ENCODE results near the gene LRIF1. TPM values are rescaled to one million over a fixed set of nuclear protein-coding genes. Genes with fewer than 3 reads are reported as not detected.

The LRIF1 gene
- total and polyA plus RNA-seq, 10 donors = 11.2 to 18.4 (median 16.4) TPM

DNA sequence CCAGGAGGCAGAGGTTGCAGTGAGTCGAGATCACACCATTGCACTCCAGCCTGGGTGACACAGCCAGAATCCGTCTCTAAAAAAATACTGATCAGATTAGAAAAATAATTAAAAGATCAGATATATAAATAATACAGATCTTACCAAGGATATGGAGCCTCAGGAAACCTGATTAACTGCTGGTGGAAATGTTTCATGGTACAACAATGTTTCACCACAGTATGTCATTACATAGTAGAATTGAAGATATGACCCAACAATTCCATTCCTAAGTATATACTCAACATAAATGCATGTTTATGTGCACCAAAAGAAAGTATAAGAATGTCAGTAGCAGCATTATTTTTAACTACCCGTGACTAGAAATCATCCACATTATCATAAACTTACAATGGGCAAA lies 49.0 kb downstream of the LRIF1 start:
- Histone ChIP-seq H3K27ac (no peak overlapping the region), H3K4me3 (no peak overlapping the region), H3K9me3 (peaks cover 0 to 58% (median 14%) of the 10 kb centered on the region in 8 donors), H3K4me1 (peaks cover 0 to 8% (median 5%) of the 10 kb centered on the region in 6 donors), H3K27me3 (replicated peaks in 1 of 7) (no peaks in the 10 kb centered on the region), H3K36me3 (no peaks in the 10 kb centered on the region)
- no peak for DNase-seq
- intact Hi-C loops (cut with DNase I; ENCODE audit: low total_unique reads) = no loop called here
- WGBS, 5 donors = 90 to 99% (median 95%) methylated on average over 3 of the region's 3 CpGs
- TF ChIP-seq POLR2AphosphoS5 (IDR thresholded peaks at IDR 0.05) (no peak), POLR2A (IDR thresholded peaks at IDR 0.05) (no peak)
- TF ChIP-seq, protein P1, sequence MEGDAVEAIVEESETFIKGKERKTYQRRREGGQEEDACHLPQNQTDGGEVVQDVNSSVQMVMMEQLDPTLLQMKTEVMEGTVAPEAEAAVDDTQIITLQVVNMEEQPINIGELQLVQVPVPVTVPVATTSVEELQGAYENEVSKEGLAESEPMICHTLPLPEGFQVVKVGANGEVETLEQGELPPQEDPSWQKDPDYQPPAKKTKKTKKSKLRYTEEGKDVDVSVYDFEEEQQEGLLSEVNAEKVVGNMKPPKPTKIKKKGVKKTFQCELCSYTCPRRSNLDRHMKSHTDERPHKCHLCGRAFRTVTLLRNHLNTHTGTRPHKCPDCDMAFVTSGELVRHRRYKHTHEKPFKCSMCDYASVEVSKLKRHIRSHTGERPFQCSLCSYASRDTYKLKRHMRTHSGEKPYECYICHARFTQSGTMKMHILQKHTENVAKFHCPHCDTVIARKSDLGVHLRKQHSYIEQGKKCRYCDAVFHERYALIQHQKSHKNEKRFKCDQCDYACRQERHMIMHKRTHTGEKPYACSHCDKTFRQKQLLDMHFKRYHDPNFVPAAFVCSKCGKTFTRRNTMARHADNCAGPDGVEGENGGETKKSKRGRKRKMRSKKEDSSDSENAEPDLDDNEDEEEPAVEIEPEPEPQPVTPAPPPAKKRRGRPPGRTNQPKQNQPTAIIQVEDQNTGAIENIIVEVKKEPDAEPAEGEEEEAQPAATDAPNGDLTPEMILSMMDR (IDR thresholded peaks at IDR 0.05 in 8 of 11, conservative IDR thresholded peaks at IDR 0.05 in 3 of 11) = no peak

DNA sequence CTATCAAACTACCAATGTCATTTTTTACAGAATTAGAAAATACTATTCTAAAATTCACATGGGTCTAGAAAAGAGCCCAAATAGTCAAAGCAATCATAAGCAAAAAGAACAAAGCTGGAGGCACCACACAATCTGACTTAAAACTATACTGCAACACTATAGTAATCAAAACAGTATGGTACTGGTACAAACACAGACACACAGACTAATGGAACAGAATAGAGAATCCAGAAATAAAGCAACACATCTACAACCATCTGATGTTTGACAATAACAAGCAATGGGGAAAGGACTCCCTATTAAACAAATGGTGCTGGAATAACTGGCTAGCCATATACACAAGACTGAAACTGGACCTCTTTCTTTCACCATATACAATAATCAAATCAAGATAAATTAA lies 50.9 kb downstream of the LRIF1 start:
- intact Hi-C loops (cut with DNase I; ENCODE audit: low total_unique reads) = no loop called here
- DNase-seq = no peak
- Histone ChIP-seq H3K36me3 (no peaks in the 10 kb centered on the region), H3K27me3 (replicated peaks in 1 of 7) (no peaks in the 10 kb centered on the region), H3K9me3 (peaks cover 0 to 74% (median 14%) of the 10 kb centered on the region in 8 donors), H3K4me1 (peaks cover 0 to 8% (median 5%) of the 10 kb centered on the region in 6 donors), H3K27ac (no peak overlapping the region), H3K4me3 (no peak overlapping the region)
- TF ChIP-seq POLR2AphosphoS5 (IDR thresholded peaks at IDR 0.05) (no peak), POLR2A (IDR thresholded peaks at IDR 0.05) (no peak)
- TF ChIP-seq, protein P1 (IDR thresholded peaks at IDR 0.05 in 8 of 11, conservative IDR thresholded peaks at IDR 0.05 in 3 of 11) = no peak

DNA sequence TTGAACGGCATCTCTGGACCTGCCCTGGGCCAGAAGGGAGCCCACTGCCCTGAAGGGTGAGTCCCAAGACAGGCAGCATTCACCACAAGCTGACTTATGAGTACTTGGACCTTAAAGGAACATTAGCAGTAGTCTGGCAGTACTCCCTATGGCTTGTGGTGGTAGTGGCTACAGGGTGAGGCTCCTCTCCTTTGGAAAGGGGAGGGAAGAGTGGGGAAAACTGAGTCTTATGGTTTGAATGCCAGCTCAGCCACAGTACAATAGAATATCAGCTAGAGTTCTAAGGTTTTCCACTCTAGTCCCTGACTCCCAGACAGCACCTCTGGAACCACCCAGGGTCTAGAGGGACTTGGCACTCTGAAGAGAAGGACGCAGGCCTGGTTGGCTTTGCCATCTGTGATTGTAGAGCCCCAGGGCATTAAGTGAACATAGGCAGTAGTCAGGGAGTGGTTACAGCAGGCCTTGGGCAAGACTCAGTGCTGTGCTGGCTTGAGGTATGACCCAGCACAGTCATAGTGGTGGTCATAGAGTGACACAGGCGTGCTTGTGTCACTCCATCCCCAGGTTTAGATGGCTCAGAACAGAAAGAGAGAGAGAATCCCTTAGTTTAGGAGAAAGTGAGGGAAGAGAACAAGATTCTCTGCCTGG lies 59.7 kb downstream of the LRIF1 start:
- intact Hi-C loops (cut with DNase I; ENCODE audit: low total_unique reads) = no loop called here
- H3K36me3 ChIP-seq = peaks cover 0 to 41% (median 14%) of the 10 kb centered on the region in 6 donors
- DNase-seq = no peak
- peaks cover 0 to 18% (median 0%) of the 10 kb centered on the region in 8 donors for H3K9me3 ChIP-seq
- H3K4me3 ChIP-seq = no peak overlapping the region
- H3K4me1 ChIP-seq = peaks cover 0 to 1% (median 0%) of the 10 kb centered on the region in 6 donors
- peak overlapping the region in 1 of 8 donors; percentile 51 for H3K27ac ChIP-seq
- TF ChIP-seq POLR2AphosphoS5 (IDR thresholded peaks at IDR 0.05) = peak; percentile 14 to 76 (median 20)
- no peak for TF ChIP-seq POLR2A (IDR thresholded peaks at IDR 0.05)
- H3K27me3 ChIP-seq (replicated peaks in 1 of 7) = no peaks in the 10 kb centered on the region
- 81 to 95% (median 88%) methylated on average over 2 to 3 of the region's 3 CpGs for WGBS, 5 donors

DNA sequence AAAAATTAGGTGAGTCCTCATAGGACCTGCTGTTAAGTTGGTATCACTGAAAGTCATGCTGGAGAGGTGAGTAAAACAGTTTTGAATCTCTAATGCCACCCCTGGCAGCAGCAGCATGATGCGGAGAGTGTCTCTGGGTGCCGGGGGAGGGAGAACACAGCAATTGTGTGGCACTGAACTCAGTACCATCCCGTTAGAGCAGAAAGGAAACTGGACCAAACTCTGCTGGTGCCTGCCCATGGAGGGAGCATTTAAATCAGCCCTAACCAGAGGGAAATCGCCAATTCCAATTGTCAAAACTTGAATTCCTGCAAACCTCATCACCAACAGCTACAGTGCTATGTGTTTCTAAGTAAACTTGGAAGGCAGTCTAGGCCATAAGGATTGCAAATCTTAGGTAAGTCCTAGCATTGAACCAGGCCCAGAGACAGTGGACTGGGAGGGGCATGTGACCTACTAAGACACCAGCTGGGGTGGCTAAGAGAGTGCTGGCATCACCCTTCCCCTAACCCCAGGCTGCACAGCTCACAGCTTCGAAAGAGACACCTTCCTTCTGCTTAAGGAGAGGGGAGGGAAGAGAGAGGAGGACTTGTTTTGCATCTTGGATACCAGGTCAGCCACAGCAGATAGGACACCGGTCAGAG lies 60.8 kb downstream of the LRIF1 start:
- H3K27ac ChIP-seq = peak overlapping the region in 1 of 8 donors; percentile 51
- intact Hi-C loops (cut with DNase I; ENCODE audit: low total_unique reads) = no loop called here
- no peak overlapping the region for H3K4me3 ChIP-seq
- no peaks in the 10 kb centered on the region for H3K27me3 ChIP-seq (replicated peaks in 1 of 7)
- H3K36me3 ChIP-seq = peaks cover 0 to 51% (median 24%) of the 10 kb centered on the region in 6 donors
- peaks cover 0 to 15% (median 0%) of the 10 kb centered on the region in 8 donors for H3K9me3 ChIP-seq
- peaks cover 0 to 10% (median 0%) of the 10 kb centered on the region in 6 donors for H3K4me1 ChIP-seq
- WGBS, 5 donors = 77 to 90% (median 88%) methylated on average over 6 of the region's 6 CpGs
- TF ChIP-seq POLR2A (IDR thresholded peaks at IDR 0.05) (no peak), POLR2AphosphoS5 (IDR thresholded peaks at IDR 0.05) (peak in 1 of 3 donors; percentile 67)
- TF ChIP-seq, protein P1 (IDR thresholded peaks at IDR 0.05 in 8 of 11, conservative IDR thresholded peaks at IDR 0.05 in 3 of 11) = no peak
- DNase-seq = no peak

Measured in spleen (tissue), 11 donors.